HG02981 (cell line): ENCODE measurements around the gene SNORC.
"Not testable (repeated sequence)": the region's sequence is repeated elsewhere in the genome, so short reads cannot be mapped to it uniquely, and the experiment has no call there.

Source experiments
- ATAC-seq: cut with Tn5 transposase; IDR thresholded peaks from one replicate; pipeline ENCODE4 v1.9.1; 2021; ENCODE audit warnings: mild to moderate bottlenecking, moderate library complexity; ENCODE audit not compliant: unreplicated experiment

Gene SNORC

DNA sequence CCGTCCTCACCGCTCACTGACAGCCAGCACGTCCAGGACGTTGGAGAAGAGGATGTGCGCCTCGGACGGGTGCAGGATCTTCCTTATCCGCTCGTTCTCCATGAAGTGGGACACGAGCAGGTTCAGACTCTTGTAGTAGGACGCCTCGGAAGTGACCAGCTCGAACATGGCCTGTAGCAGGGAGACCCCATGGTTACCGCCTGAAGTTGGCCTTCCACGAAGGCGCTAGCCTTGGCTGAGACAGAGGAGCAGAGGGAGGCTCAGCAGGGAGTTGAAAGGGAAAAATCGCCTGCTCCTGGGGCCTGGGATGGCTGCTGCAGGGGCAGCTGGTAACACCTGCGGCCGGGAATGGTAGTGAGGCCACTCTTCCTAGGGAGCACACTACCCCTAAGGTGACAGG, 24.7 kb downstream of the SNORC start:
- no peak for ATAC-seq

DNA sequence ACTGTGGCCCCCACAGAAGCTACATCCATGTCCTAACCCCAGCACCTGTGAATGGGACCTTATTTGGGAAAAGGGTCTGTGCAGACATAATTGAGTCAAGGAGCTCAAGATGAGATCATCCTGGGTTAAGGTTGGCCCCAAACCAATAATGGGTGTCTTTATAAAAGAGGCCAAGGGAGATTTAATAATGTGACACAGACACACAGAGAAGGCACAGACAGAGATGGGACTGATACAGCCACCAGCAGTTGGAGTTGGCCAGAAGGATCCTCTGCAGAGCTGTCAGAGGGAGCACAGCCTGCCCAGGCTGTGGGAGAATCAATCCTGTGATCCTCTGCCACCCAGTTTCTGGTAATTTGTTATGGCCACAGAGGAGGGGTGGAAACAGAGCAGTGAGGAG, 26.0 kb downstream of the SNORC start:
- ATAC-seq: no peak

DNA sequence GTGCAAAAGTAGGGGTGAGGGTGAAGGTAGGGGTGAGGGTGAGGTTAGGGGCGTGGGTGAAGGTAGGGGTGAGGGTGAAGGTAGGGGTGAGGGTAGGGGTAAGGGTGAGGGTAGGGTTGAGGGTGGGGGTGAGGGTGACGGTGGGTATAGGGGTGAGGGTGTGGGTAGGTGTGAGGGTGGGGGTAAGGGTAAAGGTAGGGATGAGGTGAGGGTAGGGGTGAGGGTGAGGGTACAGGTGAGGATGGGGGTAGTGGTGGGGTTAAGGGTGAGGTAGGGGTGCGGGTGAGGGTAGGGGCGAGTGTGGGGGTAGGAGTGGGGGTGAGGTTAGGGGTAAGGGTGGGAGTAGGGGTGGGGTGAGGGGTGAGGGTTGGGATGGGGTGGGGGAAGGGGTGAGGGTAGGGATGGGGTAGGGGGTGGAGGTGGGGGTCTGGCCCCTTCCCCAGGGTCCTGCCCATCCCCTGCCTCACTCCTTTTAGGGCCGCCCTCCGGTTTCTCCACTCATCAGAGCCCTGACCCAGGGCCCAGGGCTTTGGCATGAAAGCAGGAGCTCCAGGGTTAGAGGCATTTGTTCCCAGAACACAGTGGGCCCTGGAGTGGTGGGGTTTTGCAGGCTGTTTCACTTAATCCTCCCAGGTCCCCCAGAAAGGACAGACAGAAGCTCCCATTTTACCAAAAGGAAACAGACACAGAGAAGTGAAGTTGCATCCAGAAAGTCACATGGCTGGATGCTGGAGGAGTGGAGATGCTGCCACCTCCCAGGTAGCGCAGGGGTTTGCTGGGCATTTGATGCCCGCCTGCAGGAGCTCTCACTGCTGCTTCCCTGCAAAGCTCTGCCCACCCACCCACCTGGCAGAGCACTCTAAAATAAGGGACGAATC, 26.9 kb downstream of the SNORC start:
- no peak for ATAC-seq

DNA sequence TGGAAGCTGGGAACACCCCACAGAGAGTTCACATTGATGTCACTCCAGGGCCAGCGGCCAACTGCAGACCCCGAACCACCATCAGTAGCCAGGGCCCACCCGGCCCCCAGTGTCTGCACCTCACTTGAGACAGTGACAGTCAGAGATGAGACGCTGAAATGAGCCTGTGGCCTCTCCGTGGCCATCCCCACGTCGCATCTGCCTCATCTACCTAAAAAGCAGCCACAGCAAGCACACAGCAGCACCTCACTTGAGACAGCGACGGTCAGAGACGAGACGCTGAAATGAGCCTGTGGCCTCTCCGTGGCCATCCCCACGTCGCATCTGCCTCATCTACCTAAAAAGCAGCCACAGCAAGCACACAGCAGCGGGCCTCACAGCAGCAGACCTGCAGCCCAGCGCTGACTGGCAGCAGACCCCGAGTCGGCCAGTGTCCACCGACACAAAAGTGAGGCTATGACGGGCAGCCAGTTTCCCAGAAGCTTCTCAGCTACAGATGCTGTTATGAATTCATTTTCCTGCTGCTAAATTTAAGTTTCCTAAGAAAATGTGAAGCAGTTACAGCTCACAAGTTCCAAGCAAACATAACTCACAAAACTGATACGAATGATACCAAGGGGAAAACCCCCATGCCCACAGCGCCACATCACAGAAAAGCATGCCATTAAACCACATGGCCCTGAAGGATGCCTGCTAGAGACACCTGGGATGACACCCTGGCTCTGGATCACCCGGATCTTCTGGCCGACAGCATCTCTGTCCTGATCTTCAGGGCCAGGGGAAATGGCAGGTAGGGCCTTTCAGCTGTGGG, 27.7 kb downstream of the SNORC start:
- no peak for ATAC-seq

DNA sequence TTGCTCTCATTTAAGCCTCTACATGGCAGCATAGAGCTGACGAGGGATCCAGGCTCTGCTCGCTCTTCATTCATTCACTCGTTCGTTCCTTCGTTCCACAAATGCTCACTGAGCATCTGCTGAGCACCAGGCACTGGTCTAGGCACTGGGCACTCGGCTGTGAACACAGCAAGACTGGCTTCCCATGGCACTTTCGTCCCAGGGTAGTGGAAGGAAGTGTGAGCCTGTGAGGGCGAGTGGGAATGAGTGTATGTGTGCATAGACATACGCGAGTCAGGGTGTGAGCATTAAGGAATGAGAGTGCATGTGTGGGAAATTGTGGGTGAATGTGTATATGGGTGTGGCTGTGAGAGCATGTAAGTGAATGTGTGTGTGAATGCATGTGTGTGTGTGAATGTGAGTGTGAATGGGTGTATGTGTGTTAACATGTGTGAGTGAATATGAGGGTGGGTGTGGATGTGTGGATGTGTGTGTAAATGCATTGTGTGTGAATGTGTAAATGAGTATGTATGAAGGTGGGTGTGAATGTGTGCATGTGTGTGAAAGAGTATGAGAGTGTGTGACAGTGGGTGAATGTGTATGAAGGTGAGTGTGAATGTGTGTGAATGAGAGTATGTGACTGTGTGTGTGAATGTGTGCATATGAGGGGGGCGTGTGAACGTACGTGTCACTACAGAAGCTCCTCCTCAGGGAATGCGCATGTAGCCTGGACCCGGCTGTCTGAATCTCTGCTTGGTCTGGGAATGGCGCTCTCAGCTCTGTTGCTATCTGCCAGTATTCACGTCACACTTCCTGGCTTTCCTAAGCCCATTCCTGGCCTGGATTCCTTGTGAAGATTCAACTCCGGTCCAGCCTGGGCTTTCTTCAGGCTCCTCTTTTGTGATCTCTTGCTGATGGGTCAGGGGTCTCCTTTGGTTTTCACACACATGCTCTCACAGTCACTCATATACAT, 28.8 kb downstream of the SNORC start:
- ATAC-seq: no peak

DNA sequence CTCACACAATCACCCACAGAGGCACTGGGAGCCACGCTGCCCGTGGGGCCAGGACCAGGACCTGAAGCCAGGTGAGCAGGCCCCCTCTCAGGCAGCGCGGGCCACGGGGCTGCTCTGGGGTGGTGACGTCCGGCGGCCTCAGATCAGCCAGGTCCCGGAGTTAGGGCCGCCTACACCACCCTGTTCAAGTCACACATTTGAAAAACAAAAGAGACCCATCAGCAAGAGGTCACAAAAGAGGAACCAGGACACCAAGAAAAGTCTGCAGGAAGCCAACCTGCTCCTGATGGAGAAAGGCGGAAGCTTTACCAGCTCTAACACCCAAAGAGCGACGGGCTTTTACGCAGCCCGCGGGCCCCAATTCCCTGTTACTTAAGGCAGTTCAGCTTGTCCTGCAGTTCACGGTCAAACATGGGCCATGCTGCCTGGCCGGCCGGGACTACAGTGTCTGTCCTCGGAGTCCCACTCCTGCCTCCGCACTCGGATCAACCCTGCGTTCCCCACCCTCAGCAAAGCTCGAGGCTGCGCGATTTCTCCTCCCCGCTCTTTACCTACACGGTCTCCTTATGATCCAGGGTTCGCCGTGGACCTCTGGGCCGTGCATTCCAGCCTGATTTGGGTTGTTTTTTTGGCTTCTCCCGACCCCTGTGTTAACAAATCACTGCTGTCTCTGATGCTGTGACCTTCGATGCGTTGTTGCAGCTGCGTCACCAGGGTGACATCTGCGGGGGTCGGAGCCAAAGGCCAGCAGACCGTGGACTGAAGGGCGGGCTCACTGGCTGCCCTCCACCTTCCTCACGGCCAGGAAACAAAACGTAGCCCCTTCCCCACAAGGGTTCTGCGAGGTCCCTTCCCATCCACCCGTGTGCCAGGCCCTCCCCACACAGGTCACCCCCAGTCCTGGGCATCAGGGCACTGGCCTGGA, 31.0 kb downstream of the SNORC start:
- no peak for ATAC-seq

DNA sequence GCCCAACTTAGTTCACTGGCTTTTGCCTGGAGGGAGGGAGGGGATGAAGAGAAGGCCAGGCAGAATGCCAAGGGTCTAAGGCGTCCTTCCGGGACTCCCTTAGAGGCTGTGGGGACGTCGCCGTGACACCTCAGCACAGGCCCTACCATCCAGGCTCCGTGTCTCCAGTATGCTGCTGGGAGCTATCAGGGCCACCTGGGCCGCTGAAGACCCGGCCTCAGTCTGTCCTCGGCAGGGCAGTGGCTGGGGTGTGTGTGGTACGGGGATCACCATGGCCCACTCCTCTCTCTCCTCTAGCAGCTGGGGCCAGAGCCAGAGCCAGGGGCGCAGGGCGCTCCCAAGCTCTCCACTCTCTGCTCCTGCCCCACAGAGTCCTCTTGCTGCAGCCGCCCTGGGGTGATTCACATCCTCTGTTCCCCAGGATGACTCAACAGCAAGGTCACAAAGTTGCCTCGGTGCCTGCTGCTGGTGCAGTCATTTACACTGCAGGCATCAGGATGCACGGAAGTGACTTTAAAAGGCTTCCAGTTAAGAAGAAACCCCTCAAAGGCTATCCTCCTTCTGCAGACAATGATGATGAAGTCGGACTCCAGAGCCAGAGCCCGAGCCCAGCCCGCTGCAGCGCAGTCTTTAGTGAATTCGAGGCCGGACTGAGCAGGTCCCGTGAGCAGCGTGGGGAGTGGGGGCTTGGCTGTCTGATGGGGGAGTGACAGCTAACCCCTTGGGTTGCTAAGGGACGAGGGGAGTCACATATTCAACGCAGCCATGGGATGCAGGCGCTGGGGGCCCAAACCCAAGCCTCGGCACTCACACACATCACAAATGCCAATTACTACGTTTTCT, 31.9 kb downstream of the SNORC start:
- ATAC-seq: no peak

DNA sequence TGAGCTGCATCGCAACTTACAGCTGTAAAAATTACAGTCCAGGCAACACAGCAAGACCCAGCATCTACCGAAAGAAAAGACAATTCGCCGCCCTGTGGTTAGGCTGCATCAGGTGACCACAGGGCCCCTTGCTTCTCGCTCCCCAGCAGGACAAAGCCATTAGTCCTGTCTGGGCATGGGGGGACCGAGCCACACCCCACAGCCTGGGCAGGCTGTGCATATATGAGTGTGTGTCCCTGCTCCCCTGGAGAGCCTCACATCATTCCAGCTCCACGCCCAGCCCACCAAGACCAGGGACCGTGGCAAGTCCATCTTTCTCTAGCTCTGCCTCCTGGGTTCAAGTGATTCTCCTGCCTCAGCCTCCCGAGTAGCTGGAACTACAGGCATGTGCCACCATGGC, 33.9 kb downstream of the SNORC start:
- no peak for ATAC-seq

DNA sequence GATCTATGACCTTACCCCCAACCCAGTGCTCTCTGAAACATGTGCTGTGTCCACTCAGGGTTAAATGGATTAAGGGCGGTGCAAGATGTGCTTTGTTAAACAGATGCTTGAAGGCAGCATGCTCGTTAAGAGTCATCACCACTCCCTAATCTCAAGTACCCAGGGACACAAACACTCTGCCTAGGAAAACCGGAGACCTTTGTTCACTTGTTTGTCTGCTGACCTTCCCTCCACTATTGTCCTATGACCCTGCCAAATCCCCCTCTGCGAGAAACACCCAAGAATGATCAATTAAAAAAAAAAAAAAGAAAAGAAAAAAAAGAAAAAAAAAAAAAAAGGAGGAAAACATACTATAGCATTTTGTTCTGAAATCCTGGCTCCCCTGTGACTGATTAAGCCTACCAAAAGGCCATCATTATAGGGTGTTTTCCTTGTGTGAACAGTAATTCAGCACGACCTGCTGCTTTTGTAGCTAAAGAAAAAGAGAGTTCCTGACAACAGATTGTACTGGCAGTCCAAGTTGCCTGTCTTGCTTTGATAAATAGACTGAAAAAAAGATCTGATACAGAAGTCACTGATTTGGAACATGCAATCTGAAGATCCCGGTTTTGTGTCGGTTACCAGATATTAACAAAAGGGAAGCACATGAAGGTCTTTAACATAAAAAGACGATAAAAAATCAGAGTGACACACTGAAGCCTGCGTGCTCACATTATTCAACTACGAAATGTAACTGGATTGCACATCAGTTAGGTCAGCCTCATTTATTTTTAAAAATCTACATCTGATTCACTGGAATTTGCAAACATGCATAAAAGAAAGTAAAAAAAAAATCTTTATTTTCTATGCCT, 37.0 kb downstream of the SNORC start:
- ATAC-seq: not testable (repeated sequence)

DNA sequence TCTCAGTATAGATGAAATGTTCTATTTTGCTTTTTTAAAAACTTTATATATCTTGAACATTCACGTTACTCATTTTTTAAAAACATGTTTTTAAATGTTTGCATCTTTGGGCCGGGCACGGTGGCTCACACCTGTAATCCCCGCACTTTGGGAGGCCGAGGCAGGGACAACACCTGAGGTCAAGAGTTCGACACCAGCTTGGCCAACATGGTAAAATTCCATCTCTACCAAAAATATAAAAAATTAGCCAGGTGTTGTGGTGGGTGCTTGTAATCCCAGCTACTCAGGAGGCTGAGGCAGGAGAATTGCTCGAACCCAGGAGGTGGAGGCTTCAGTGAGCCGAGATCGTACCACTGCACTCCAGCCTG, 37.6 kb downstream of the SNORC start:
- not testable (repeated sequence) for ATAC-seq

DNA sequence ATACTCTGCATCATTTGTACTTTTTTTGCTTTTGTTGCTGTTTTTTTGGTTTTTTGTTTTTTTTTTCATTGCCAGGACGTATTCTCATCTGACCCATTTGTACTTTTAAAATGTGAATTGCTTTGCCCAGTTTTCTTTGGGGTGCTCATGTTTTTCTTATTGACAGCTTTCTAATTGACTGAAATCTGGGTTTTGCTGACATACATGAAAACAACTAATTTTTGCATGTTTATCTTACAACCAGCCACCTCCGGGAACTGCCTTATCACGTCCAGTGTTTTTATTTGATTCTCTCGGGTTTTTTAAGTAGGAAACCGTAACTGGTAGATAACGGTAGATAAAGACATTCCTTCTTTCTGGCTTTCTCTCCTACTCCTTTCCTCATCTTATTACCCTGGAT, 38.6 kb downstream of the SNORC start:
- no peak for ATAC-seq

DNA sequence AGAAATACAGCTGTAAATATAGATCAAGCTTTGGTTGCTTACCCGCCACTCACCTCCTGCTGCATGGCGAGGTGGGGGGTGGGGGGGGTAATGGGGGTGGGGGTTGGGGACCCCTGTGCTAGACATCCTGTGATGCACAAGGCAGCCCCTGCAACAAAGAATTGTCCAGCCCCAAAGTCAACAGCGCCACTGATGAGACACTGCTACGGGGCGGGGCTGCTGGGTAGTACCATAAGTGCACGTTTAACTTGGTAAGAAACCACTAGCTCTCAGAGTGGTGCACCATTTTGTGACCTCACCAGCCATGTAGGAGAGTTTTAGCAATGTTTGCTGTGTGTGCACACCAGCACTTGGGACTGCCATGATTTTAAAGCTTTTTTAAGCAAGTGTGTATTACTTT, 40.3 kb downstream of the SNORC start:
- no peak for ATAC-seq

DNA sequence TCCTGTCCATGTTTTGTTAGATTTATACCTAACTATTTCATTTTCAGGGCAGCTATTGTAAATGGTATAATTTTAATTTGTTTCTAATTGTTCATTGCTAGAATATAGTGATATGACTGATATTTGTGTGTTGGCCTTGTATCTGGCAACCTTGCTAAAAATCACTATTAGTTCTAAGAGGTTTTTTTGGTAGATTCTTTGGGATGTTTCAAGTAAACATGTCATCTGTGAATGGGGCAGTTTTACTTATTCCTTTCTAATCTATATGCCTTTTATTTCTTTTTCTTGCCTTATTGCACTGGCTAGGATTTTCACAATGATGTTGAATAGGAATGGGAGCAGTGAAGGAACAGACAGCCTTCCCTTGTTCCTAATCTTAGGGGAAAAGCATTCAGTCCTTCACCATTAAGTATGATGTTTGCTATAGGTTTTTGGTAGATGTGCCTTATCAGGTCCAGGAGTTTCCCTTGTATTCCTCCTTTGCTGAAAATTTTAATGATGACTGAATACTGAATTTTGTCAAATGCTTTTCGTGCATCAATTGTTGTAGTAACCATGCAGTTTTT, 41.7 kb downstream of the SNORC start:
- ATAC-seq: no peak

DNA sequence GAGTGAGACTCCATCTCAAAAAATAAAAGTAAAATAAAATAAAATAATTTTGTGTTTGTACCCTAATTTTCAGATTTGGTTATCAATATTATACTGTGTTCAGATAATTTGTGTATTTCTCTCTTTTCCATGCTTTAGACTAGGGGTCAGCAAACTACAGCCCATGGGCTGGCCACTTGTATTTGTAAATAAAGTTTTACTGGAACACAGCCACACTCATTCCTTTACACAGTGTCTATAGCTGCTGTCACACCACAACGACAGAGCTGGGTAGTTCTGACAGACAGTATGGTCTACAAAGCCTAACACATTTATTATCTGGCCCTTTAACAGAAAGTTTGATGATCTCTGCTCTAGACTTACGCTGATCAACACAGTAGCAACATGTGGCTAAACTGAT, 43.8 kb downstream of the SNORC start:
- ATAC-seq: no peak

DNA sequence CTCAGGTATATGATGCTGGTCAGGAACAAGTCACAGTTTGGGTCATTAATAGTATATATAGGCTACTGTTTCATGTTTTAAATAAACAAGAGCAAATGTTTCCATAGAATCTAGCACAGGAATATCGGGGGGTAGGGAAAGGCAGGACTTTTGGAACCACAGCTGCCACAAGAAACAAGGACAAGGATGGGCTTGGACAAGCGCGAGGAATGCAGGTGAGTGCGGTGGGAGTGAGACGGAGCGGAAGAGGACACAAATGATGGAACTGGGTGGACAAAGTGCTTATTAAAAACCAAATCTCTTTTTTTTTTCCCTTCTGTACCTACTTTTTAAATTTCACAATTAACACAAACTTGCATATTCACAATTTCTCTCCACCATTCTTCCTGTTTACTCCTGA, 49.1 kb downstream of the SNORC start:
- ATAC-seq: no peak

DNA sequence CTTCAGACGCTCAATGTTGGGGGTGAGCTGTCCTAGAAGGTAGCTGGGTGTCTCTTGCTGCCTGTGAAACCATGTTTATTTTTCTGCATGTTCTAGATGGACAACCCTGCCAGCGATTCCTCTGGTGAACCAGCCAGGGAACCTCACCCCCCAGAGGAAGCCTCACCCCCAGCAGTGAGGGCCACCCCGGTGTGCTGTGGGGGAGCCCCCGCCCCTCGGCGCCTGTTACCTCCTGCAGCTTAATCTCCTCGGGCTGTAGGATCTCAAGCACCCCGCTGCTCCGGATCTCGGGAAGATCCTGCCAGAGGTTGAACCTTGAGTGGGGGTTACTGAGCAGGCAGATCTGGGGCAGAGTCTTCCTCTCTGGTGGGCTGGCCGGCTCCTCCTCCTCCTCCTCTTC, 50.0 kb downstream of the SNORC start:
- ATAC-seq: no peak

DNA sequence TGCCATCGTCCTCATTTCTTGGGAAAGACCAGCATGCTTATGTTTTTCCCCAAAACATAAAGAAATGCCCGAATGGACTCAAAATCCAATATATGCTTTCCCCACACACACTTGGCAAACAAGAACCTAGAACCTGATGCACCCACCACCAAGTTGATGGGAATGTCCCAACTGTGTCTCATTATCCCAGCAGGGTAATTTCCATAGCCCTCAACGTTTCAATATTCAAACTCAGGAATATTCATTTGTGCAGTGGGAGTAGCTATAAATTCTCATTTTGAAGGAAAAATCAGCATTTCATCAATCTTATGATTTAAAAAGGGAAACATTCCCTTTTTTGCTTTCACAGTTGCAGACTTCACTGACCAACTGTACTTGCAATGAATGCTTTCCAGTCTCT, 50.7 kb downstream of the SNORC start:
- no peak for ATAC-seq

DNA sequence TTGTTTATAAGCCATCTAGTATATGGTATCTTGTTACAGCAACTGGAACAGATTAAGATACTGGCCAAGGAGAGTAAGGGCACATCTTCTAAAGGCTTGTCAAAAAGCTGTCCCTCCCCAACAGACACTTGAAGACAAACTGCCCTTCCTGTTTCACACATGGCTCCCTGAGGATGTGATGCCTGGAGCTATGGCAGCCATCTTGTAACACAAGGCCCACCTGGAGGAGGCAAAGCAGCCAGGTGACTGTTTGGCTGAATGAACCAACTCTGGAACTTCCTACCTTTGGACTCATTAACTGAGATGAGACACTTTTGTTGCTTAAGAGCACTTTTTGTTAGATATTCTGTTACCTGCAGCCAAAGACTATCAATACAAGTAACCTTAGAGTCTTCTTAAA, 54.4 kb downstream of the SNORC start:
- ATAC-seq: no peak
